GM21367 (cell line): Measurements from ENCODE around the gene STAT5B.

Experiments used
- ATAC-seq: cut with Tn5 transposase; IDR thresholded peaks from one replicate; pipeline ENCODE4 v1.9.1; 2021; ENCODE audit not compliant: unreplicated experiment

STAT5B gene

GRCh38 chr17:42153919-42154742 lies 122.1 kb downstream of the STAT5B start:
- ATAC-seq, result no peak
